Measurements from ENCODE around the gene AGAP3.

DNA sequence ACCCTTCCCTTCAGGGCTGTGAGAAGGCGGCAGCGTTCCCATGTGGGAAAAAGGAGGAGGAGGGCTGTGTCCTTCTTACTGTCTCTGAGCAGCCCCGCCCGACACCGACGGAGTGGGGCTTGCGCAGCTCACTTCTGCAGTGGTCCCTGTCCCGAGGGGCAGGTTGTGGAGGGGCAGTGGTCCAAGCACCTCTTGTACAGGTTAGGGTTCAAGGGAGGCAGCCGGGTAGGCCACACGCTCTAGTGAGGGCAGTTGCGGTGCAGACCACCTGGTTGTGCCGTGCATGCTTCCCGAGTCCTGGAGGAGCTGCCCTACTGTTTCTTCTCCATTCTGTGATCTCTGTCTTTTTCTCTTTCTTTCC, 32.8 kb downstream of the AGAP3 start:
- TF ChIP-seq POLR2A (IDR thresholded peaks at IDR 0.05; ENCODE audit: low read depth, low read length) = no peak
- no peak for TF ChIP-seq POLR2AphosphoS5 (IDR thresholded peaks at IDR 0.05; ENCODE audit: low read depth, low read length)
- TF ChIP-seq TAF1 (IDR thresholded peaks at IDR 0.05; ENCODE audit: borderline replicate concordance, low read depth, low read length) = no peak

All from GM12892 (cell line).